Chondrocyte (in vitro differentiated cells): ENCODE data around the gene GIGYF2. TPM values are rescaled to one million over a fixed set of nuclear protein-coding genes. Genes with fewer than 3 reads are reported as not detected.
"Not testable (repeated sequence)": the region's sequence is repeated elsewhere in the genome, so short reads cannot be mapped to it uniquely, and the experiment has no call there.

Experiments used
- DNase-seq: peaks from one replicate; pipeline ENCODE4 v3.0.0; 2021; ENCODE audit warnings: mixed read lengths, low spot score
- H3K27ac Mint-ChIP-seq: one replicate; pipeline ENCODE4 v1.8.0; 2021; ENCODE audit warnings: mild to moderate bottlenecking, moderate library complexity, mixed read lengths; ENCODE audit not compliant: unreplicated experiment
- H3K27me3 Mint-ChIP-seq: 2 replicates; pipeline ENCODE4 v1.8.0; 2021; ENCODE audit warnings: low read depth, mixed read lengths
- H3K36me3 Mint-ChIP-seq: 2 replicates; pipeline ENCODE4 v1.8.0; 2021; ENCODE audit warnings: low read depth, mixed read lengths
- H3K4me1 Mint-ChIP-seq: 2 replicates; pipeline ENCODE4 v1.8.0; 2021; ENCODE audit warnings: low read depth, mild to moderate bottlenecking, mixed read lengths
- H3K4me3 Mint-ChIP-seq: one replicate; pipeline ENCODE4 v1.8.0; 2021; ENCODE audit warnings: mild to moderate bottlenecking, moderate library complexity, mixed read lengths; ENCODE audit not compliant: unreplicated experiment
- H3K9me3 Mint-ChIP-seq: 2 replicates; pipeline ENCODE4 v1.8.0; 2021; ENCODE audit warnings: low read depth, mixed read lengths
- total RNA-seq: library from RNA; stranded (reverse); gene quantifications from 3 replicates; pipeline ENCODE4 v1.2.1, GENCODE V29; 2021
- TF ChIP-seq, protein P1 (sequence below): fragments of 200-600 bp; sonication (generic); IDR thresholded peaks from 2 replicates; pipeline ENCODE4 v1.5.0; 2021; ENCODE audit warnings: antibody characterized with exemption, mild to moderate bottlenecking, moderate library complexity

GIGYF2 gene
- total RNA-seq, 1 donor from 2014 or later: 45.6 TPM

DNA sequence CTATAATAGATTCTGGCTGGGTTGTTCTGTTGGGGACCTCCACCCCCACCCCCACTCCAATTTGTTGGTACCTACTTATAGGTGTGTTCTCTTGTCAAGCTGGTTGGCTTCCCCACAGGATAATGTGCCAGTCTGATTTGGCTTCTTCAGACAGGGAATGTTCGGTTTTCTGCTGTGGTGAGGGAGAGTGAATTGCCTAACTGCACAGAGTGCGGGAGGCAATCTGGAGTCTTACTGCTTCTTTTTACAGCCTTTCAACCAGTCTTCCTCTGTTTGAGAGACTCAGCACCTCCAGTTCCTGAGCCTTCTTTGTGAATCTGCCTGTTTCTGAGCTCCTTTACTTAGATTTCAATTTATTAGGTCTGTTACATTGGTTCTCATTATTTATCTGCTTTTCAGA lies 145.6 kb downstream of the GIGYF2 start:
- peaks cover 11% of the 10 kb centered on the region for H3K4me1 Mint-ChIP-seq
- TF ChIP-seq, protein P1, sequence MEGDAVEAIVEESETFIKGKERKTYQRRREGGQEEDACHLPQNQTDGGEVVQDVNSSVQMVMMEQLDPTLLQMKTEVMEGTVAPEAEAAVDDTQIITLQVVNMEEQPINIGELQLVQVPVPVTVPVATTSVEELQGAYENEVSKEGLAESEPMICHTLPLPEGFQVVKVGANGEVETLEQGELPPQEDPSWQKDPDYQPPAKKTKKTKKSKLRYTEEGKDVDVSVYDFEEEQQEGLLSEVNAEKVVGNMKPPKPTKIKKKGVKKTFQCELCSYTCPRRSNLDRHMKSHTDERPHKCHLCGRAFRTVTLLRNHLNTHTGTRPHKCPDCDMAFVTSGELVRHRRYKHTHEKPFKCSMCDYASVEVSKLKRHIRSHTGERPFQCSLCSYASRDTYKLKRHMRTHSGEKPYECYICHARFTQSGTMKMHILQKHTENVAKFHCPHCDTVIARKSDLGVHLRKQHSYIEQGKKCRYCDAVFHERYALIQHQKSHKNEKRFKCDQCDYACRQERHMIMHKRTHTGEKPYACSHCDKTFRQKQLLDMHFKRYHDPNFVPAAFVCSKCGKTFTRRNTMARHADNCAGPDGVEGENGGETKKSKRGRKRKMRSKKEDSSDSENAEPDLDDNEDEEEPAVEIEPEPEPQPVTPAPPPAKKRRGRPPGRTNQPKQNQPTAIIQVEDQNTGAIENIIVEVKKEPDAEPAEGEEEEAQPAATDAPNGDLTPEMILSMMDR: no peak
- H3K4me3 Mint-ChIP-seq: no peak overlapping the region
- no peak for DNase-seq
- peak overlapping the region; percentile 71 for H3K27ac Mint-ChIP-seq
- H3K27me3 Mint-ChIP-seq: no peaks in the 10 kb centered on the region
- no peaks in the 10 kb centered on the region for H3K9me3 Mint-ChIP-seq
- peaks cover 25% of the 10 kb centered on the region for H3K36me3 Mint-ChIP-seq

DNA sequence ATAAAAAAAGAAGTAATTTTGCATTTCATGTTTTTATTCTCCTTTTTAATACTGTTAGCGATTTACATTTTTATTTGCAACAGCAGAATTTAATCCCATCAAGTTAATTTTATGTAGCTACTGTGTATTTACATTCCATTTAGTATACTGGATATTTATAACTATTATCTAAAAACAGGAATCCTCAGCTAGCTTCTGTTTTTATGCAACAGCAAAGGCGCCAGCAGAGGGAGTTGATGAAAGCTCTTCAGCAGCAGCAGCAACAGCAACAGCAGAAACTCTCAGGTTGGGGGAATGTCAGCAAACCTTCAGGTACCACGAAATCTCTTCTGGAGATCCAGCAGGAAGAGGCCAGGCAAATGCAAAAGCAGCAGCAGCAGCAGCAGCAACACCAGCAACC lies 146.7 kb downstream of the GIGYF2 start:
- H3K4me1 Mint-ChIP-seq: no peaks in the 10 kb centered on the region
- no peak for DNase-seq
- peak overlapping the region; percentile 27 for H3K27ac Mint-ChIP-seq
- no peaks in the 10 kb centered on the region for H3K27me3 Mint-ChIP-seq
- H3K4me3 Mint-ChIP-seq: no peak overlapping the region
- no peaks in the 10 kb centered on the region for H3K9me3 Mint-ChIP-seq
- H3K36me3 Mint-ChIP-seq: peaks cover 27% of the 10 kb centered on the region
- TF ChIP-seq, protein P1: peak; percentile 52

DNA sequence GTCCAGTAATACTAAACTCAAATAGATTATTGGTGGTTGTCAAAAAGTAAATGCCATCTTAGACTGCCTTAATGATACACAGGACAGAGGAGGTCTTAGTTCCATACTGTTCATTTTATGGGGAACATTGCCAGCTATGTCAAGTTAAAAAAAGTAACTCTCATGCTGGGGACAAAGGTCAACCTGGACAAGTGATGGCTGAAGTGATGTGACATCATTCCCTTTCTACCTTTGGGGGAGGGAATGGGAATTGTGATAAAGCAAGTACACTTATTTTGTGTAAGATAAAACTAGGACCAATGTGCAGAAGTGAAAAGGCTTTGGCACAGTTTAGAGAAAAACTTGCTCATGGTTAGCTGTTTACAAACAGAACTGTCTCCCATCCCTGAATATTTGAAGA lies 148.9 kb downstream of the GIGYF2 start:
- H3K4me1 Mint-ChIP-seq: no peaks in the 10 kb centered on the region
- H3K27ac Mint-ChIP-seq: no peak overlapping the region
- TF ChIP-seq, protein P1: no peak
- no peaks in the 10 kb centered on the region for H3K9me3 Mint-ChIP-seq
- H3K27me3 Mint-ChIP-seq: no peaks in the 10 kb centered on the region
- H3K36me3 Mint-ChIP-seq: peaks cover 20% of the 10 kb centered on the region
- DNase-seq: no peak
- H3K4me3 Mint-ChIP-seq: no peak overlapping the region

DNA sequence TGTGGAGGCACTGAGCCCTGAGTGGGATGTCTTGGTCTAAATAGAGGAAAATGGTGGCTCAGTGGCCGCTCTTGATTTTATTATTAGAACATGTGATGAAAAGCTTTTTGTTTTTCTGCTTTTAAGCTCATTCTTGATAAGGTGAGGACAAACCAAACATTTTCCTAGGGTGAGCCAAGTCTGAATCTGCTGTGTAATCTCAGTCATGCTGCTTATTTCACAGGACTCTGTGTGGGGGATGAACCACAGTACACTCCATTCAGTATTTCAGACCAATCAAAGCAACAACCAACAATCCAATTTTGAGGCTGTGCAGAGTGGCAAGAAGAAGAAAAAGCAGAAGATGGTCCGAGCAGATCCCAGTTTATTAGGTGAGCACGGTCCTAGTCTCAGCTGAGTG lies 152.9 kb downstream of the GIGYF2 start:
- Mint-ChIP-seq H3K27me3 (no peaks in the 10 kb centered on the region), H3K27ac (no peak overlapping the region), H3K9me3 (no peaks in the 10 kb centered on the region), H3K4me1 (peaks cover 29% of the 10 kb centered on the region), H3K36me3 (peaks cover 14% of the 10 kb centered on the region), H3K4me3 (no peak overlapping the region)
- TF ChIP-seq, protein P1: no peak
- no peak for DNase-seq

DNA sequence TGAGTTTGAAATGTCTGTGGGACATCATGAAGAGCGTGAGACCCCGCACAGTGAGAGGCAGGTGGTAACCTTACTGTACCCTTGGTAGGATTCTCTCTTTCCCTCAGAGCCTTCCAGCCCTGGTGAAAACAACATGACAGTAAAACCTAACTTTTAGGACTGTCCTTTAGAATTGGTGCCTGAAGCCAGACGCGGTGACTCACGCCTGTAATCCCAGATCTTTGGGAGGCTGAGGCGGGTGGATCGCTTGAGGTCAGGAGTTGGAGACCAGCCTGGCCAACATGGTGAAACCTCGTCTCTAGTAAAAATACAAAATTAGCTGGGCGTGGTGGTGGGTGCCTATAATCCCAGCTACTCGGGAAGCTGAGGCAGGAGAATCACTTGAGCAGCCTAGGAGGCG lies 154.9 kb downstream of the GIGYF2 start:
- DNase-seq, H3K27me3 Mint-ChIP-seq, H3K4me3 Mint-ChIP-seq, H3K9me3 Mint-ChIP-seq: not testable (repeated sequence)
- H3K27ac Mint-ChIP-seq: peak overlapping the region; percentile 61
- peaks cover 41% of the 10 kb centered on the region for H3K4me1 Mint-ChIP-seq
- peaks cover 23% of the 10 kb centered on the region for H3K36me3 Mint-ChIP-seq

DNA sequence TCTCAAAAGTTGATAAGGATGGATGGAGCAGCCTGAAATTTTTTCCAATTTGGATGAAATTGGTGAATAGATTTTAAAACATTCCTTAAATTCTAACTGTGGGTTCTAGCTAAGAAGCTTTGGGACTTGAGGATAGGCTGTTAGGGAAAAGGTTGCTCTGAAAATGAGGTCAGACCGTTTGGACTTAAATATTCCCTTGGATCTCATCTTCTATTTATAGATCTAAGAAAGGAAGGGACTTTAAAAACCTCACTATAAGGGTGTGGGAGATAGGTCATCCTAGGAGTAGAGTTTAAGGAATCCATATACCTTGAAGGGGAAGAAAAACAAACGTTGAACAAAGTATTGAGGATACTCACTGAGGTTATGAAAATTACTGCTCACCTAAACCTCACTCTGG lies 155.5 kb downstream of the GIGYF2 start:
- peaks cover 47% of the 10 kb centered on the region for H3K4me1 Mint-ChIP-seq
- peaks cover 24% of the 10 kb centered on the region for H3K36me3 Mint-ChIP-seq
- DNase-seq: no peak
- peak overlapping the region; percentile 54 for H3K27ac Mint-ChIP-seq
- H3K4me3 Mint-ChIP-seq: no peak overlapping the region
- TF ChIP-seq, protein P1: no peak
- no peaks in the 10 kb centered on the region for H3K9me3 Mint-ChIP-seq
- no peaks in the 10 kb centered on the region for H3K27me3 Mint-ChIP-seq
